ENCODE data around the gene TMEM106B. TPM values are rescaled to one million over a fixed set of nuclear protein-coding genes. Genes with fewer than 3 reads are reported as not detected.

TMEM106B gene
- total RNA-seq, 1 donor from 2014 or later: 42.5 TPM

Other genes starting within 250 kb of the TMEM106B start
- 0.35 TPM in 1 of 2 replicates, not detected in the other for gene VWDE, start 192.6 kb downstream of the TMEM106B start, total RNA-seq

Measured in glomerular endothelial cell (primary cell).